NCI-H2227 (cell line): ENCODE data around the gene FOXB1.

Source experiments
- DNase-seq: peaks from one replicate; lab custom pipeline; 2025; ENCODE audit not compliant: unreplicated experiment; lab: John Stamatoyannopoulos, UW

FOXB1 gene

GRCh38 chr15:60017538-60018520 is 13.7 kb downstream of the FOXB1 start:
- DNase-seq: no peak

- DNase-seq: no peak
These were observed 16.6 kb downstream of the FOXB1 start for GRCh38 chr15:60020736-60021135.

GRCh38 chr15:60021589-60022378 is 17.7 kb downstream of the FOXB1 start:
- DNase-seq: no peak

- no peak for DNase-seq
These were observed 18.2 kb downstream of the FOXB1 start for GRCh38 chr15:60022379-60022741.

- DNase-seq: no peak
These were observed 22.4 kb downstream of the FOXB1 start for GRCh38 chr15:60026555-60026954.

- DNase-seq: no peak
These were observed 31.2 kb downstream of the FOXB1 start for GRCh38 chr15:60035344-60035743.

GRCh38 chr15:60039316-60039715 is 35.2 kb downstream of the FOXB1 start:
- no peak for DNase-seq

GRCh38 chr15:60043744-60044435 is 39.8 kb downstream of the FOXB1 start:
- DNase-seq: no peak

GRCh38 chr15:60044636-60045270 is 40.6 kb downstream of the FOXB1 start:
- no peak for DNase-seq

GRCh38 chr15:60047701-60048100 is 43.6 kb downstream of the FOXB1 start:
- DNase-seq: no peak

GRCh38 chr15:60049948-60050347 is 45.8 kb downstream of the FOXB1 start:
- no peak for DNase-seq

- DNase-seq: no peak
These were observed 48.7 kb downstream of the FOXB1 start for GRCh38 chr15:60052796-60053195.

- no peak for DNase-seq
These were observed 50.4 kb downstream of the FOXB1 start for GRCh38 chr15:60054472-60054871.
